ENCODE results near the gene SFT2D1.
"Not testable (repeated sequence)": the region's sequence is repeated elsewhere in the genome, so short reads cannot be mapped to it uniquely, and the experiment has no call there.

SFT2D1 gene

GRCh38 chr6:166345672-166346071 lies 3.3 kb upstream of the SFT2D1 start:
- H3K36me3 ChIP-seq (ENCODE audit: insufficient read depth, low read depth, low read length); H3K9me3 ChIP-seq (ENCODE audit: insufficient read depth, low read depth, low read length); H3K27ac ChIP-seq (ENCODE audit: low read length); H3K4me3 ChIP-seq (ENCODE audit: low read length); H3K27me3 ChIP-seq (ENCODE audit: insufficient read depth, low read length); H3K9ac ChIP-seq (ENCODE audit: low read depth, low read length): not testable (repeated sequence)
- peaks cover 10% of the 10 kb centered on the region; the same call in 1 of the 2 replicates for H3K4me1 ChIP-seq (ENCODE audit: insufficient read depth, low read length)

GRCh38 chr6:166344921-166345320 lies 2.6 kb upstream of the SFT2D1 start:
- H3K4me1 ChIP-seq (ENCODE audit: insufficient read depth, low read length): peaks cover 10% of the 10 kb centered on the region; the same call in 1 of the 2 replicates
- H3K27ac ChIP-seq (ENCODE audit: low read length); H3K27me3 ChIP-seq (ENCODE audit: insufficient read depth, low read length): not testable (repeated sequence)

GRCh38 chr6:166344240-166344639 lies 1.9 kb upstream of the SFT2D1 start:
- Histone ChIP-seq H3K27me3 (ENCODE audit: insufficient read depth, low read length) (no peaks in the 10 kb centered on the region), H3K9ac (ENCODE audit: low read depth, low read length) (no peak overlapping the region), H3K4me3 (ENCODE audit: low read length) (no peak overlapping the region), H3K27ac (ENCODE audit: low read length) (no peak overlapping the region), H3K4me1 (ENCODE audit: insufficient read depth, low read length) (peaks cover 10% of the 10 kb centered on the region; the same call in 1 of the 2 replicates), H3K9me3 (ENCODE audit: insufficient read depth, low read depth, low read length) (no peaks in the 10 kb centered on the region), H3K36me3 (ENCODE audit: insufficient read depth, low read depth, low read length) (peaks cover 7% of the 10 kb centered on the region)

More at GRCh38 chr6:166344921-166345320, 2.6 kb upstream of the SFT2D1 start:
- H3K36me3 ChIP-seq (ENCODE audit: insufficient read depth, low read depth, low read length); H3K9me3 ChIP-seq (ENCODE audit: insufficient read depth, low read depth, low read length); H3K4me3 ChIP-seq (ENCODE audit: low read length); H3K9ac ChIP-seq (ENCODE audit: low read depth, low read length): not testable (repeated sequence)

GRCh38 chr6:166343150-166343487 lies 774 bp upstream of the SFT2D1 start:
- Histone ChIP-seq H3K27ac (ENCODE audit: low read length) (peak overlapping the region; percentile 59), H3K9ac (ENCODE audit: low read depth, low read length) (peak overlapping the region; percentile 95; the same call in 1 of the 2 replicates), H3K36me3 (ENCODE audit: insufficient read depth, low read depth, low read length) (peaks cover 9% of the 10 kb centered on the region), H3K9me3 (ENCODE audit: insufficient read depth, low read depth, low read length) (no peaks in the 10 kb centered on the region), H3K27me3 (ENCODE audit: insufficient read depth, low read length) (no peaks in the 10 kb centered on the region), H3K4me3 (ENCODE audit: low read length) (peak overlapping the region; percentile 98), H3K4me1 (ENCODE audit: insufficient read depth, low read length) (peaks cover 10% of the 10 kb centered on the region; the same call in 1 of the 2 replicates)

- peaks cover 10% of the 10 kb centered on the region; the same call in 1 of the 2 replicates for H3K4me1 ChIP-seq (ENCODE audit: insufficient read depth, low read length)
- peak overlapping the region; percentile 59 for H3K27ac ChIP-seq (ENCODE audit: low read length)
- peak overlapping the region; percentile 95 for H3K9ac ChIP-seq (ENCODE audit: low read depth, low read length)
- H3K36me3 ChIP-seq (ENCODE audit: insufficient read depth, low read depth, low read length): peaks cover 21% of the 10 kb centered on the region
- H3K9me3 ChIP-seq (ENCODE audit: insufficient read depth, low read depth, low read length): no peaks in the 10 kb centered on the region
- H3K27me3 ChIP-seq (ENCODE audit: insufficient read depth, low read length): no peaks in the 10 kb centered on the region
- H3K4me3 ChIP-seq (ENCODE audit: low read length): peak overlapping the region; percentile 98
Observed at GRCh38 chr6:166341977-166342348, 382 bp downstream of the SFT2D1 start.

- Histone ChIP-seq H3K27me3 (ENCODE audit: insufficient read depth, low read length) (no peaks in the 10 kb centered on the region), H3K9ac (ENCODE audit: low read depth, low read length) (peak overlapping the region; percentile 95), H3K9me3 (ENCODE audit: insufficient read depth, low read depth, low read length) (no peaks in the 10 kb centered on the region), H3K4me1 (ENCODE audit: insufficient read depth, low read length) (peaks cover 10% of the 10 kb centered on the region; the same call in 1 of the 2 replicates), H3K4me3 (ENCODE audit: low read length) (peak overlapping the region; percentile 98), H3K27ac (ENCODE audit: low read length) (no peak overlapping the region), H3K36me3 (ENCODE audit: insufficient read depth, low read depth, low read length) (peaks cover 26% of the 10 kb centered on the region)
Observed at GRCh38 chr6:166341464-166341863, 881 bp downstream of the SFT2D1 start.

- Histone ChIP-seq H3K9ac (ENCODE audit: low read depth, low read length) (no peak overlapping the region), H3K27me3 (ENCODE audit: insufficient read depth, low read length) (no peaks in the 10 kb centered on the region), H3K4me1 (ENCODE audit: insufficient read depth, low read length) (peaks cover 10% of the 10 kb centered on the region; the same call in 1 of the 2 replicates), H3K4me3 (ENCODE audit: low read length) (no peak overlapping the region), H3K9me3 (ENCODE audit: insufficient read depth, low read depth, low read length) (no peaks in the 10 kb centered on the region), H3K36me3 (ENCODE audit: insufficient read depth, low read depth, low read length) (peaks cover 46% of the 10 kb centered on the region), H3K27ac (ENCODE audit: low read length) (no peak overlapping the region)
Observed at GRCh38 chr6:166338854-166339253, 3.5 kb downstream of the SFT2D1 start.

GRCh38 chr6:166336847-166337246 lies 5.5 kb downstream of the SFT2D1 start:
- no peak overlapping the region for H3K9ac ChIP-seq (ENCODE audit: low read depth, low read length)
- peaks cover 8% of the 10 kb centered on the region; the same call in 1 of the 2 replicates for H3K4me1 ChIP-seq (ENCODE audit: insufficient read depth, low read length)
- no peaks in the 10 kb centered on the region for H3K9me3 ChIP-seq (ENCODE audit: insufficient read depth, low read depth, low read length)
- no peaks in the 10 kb centered on the region for H3K27me3 ChIP-seq (ENCODE audit: insufficient read depth, low read length)
- peaks cover 46% of the 10 kb centered on the region for H3K36me3 ChIP-seq (ENCODE audit: insufficient read depth, low read depth, low read length)
- no peak overlapping the region for H3K4me3 ChIP-seq (ENCODE audit: low read length)
- no peak overlapping the region for H3K27ac ChIP-seq (ENCODE audit: low read length)

GRCh38 chr6:166335378-166336302 lies 6.7 kb downstream of the SFT2D1 start:
- Histone ChIP-seq H3K9ac (ENCODE audit: low read depth, low read length) (no peak overlapping the region), H3K27ac (ENCODE audit: low read length) (no peak overlapping the region), H3K36me3 (ENCODE audit: insufficient read depth, low read depth, low read length) (peaks cover 43% of the 10 kb centered on the region), H3K27me3 (ENCODE audit: insufficient read depth, low read length) (no peaks in the 10 kb centered on the region), H3K9me3 (ENCODE audit: insufficient read depth, low read depth, low read length) (no peaks in the 10 kb centered on the region), H3K4me3 (ENCODE audit: low read length) (no peak overlapping the region), H3K4me1 (ENCODE audit: insufficient read depth, low read length) (peaks cover 11% of the 10 kb centered on the region; the same call in 1 of the 2 replicates)

GRCh38 chr6:166334878-166335277 lies 7.5 kb downstream of the SFT2D1 start:
- Histone ChIP-seq H3K9ac (ENCODE audit: low read depth, low read length) (no peak overlapping the region), H3K36me3 (ENCODE audit: insufficient read depth, low read depth, low read length) (peaks cover 39% of the 10 kb centered on the region)

GRCh38 chr6:166333172-166333995 lies 9.0 kb downstream of the SFT2D1 start:
- H3K9ac ChIP-seq (ENCODE audit: low read depth, low read length): no peak overlapping the region

More at GRCh38 chr6:166334878-166335277, 7.5 kb downstream of the SFT2D1 start:
- Histone ChIP-seq H3K9me3 (ENCODE audit: insufficient read depth, low read depth, low read length) (no peaks in the 10 kb centered on the region), H3K4me3 (ENCODE audit: low read length) (no peak overlapping the region), H3K27me3 (ENCODE audit: insufficient read depth, low read length) (no peaks in the 10 kb centered on the region), H3K4me1 (ENCODE audit: insufficient read depth, low read length) (peaks cover 11% of the 10 kb centered on the region; the same call in 1 of the 2 replicates), H3K27ac (ENCODE audit: low read length) (no peak overlapping the region)

More at GRCh38 chr6:166333172-166333995, 9.0 kb downstream of the SFT2D1 start:
- Histone ChIP-seq H3K4me1 (ENCODE audit: insufficient read depth, low read length) (peaks cover 11% of the 10 kb centered on the region; the same call in 1 of the 2 replicates), H3K27me3 (ENCODE audit: insufficient read depth, low read length) (no peaks in the 10 kb centered on the region), H3K9me3 (ENCODE audit: insufficient read depth, low read depth, low read length) (no peaks in the 10 kb centered on the region), H3K4me3 (ENCODE audit: low read length) (no peak overlapping the region), H3K36me3 (ENCODE audit: insufficient read depth, low read depth, low read length) (peaks cover 48% of the 10 kb centered on the region), H3K27ac (ENCODE audit: low read length) (no peak overlapping the region)

All from iPS-20b (cell line).